Measurements from ENCODE around the gene EML6.

EML6 gene

DNA sequence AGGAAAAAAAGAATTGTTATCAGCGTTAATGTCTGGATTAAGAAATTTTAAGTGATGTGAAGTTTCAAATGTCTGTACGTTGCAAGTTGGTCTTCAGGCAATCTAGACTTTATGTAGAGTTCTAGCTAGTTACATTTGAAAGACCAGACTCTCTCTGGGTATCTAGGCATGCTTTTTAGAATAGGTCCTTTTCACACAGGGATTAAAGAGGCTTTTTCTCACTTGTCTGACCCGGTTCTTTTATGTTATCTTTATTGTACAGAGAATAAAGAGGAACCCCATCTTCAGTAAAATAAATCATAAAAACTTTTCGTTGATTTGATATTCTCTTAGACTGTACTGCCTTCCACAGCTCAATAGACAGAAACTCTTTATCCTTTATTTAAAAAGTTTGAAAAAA, 8.5 kb upstream of the EML6 start:
- H3K4me3 ChIP-seq (ENCODE audit: low read length), result no peak overlapping the region
- no peak for DNase-seq (ENCODE audit: low read depth)
- TF ChIP-seq, protein P1, sequence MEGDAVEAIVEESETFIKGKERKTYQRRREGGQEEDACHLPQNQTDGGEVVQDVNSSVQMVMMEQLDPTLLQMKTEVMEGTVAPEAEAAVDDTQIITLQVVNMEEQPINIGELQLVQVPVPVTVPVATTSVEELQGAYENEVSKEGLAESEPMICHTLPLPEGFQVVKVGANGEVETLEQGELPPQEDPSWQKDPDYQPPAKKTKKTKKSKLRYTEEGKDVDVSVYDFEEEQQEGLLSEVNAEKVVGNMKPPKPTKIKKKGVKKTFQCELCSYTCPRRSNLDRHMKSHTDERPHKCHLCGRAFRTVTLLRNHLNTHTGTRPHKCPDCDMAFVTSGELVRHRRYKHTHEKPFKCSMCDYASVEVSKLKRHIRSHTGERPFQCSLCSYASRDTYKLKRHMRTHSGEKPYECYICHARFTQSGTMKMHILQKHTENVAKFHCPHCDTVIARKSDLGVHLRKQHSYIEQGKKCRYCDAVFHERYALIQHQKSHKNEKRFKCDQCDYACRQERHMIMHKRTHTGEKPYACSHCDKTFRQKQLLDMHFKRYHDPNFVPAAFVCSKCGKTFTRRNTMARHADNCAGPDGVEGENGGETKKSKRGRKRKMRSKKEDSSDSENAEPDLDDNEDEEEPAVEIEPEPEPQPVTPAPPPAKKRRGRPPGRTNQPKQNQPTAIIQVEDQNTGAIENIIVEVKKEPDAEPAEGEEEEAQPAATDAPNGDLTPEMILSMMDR (conservative IDR thresholded peaks at IDR 0.05; ENCODE audit: low read depth, low read length), result no peak

DNA sequence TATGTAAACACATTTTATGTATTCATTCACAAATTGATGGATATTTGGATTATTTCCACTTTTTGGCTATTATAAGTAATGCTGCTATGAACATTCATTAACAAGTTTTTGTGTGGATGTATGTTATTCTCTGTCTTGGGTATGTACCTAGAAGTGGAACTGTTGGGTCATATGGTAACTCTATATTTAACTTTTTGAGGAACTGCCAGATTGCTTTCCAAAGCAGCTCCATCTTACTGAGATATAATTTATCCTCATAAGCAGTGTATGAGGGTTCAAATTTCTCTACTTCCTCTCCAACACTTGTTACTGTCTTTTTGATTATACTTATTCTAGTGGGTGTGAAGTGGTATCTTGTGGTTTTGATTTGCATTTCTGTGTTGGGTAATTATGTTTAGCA, 7.1 kb upstream of the EML6 start:
- H3K4me3 ChIP-seq (ENCODE audit: low read length), result no peak overlapping the region
- TF ChIP-seq, protein P1 (conservative IDR thresholded peaks at IDR 0.05; ENCODE audit: low read depth, low read length), result no peak

GRCh38 chr2:54720563-54720962, 2.9 kb upstream of the EML6 start:
- no peak overlapping the region for H3K4me3 ChIP-seq (ENCODE audit: low read length)
- TF ChIP-seq, protein P1 (conservative IDR thresholded peaks at IDR 0.05; ENCODE audit: low read depth, low read length), result no peak
- DNase-seq (ENCODE audit: low read depth), result no peak

More for the DNA sequence above, 7.1 kb upstream of the EML6 start:
- DNase-seq (ENCODE audit: low read depth), result no peak

DNA sequence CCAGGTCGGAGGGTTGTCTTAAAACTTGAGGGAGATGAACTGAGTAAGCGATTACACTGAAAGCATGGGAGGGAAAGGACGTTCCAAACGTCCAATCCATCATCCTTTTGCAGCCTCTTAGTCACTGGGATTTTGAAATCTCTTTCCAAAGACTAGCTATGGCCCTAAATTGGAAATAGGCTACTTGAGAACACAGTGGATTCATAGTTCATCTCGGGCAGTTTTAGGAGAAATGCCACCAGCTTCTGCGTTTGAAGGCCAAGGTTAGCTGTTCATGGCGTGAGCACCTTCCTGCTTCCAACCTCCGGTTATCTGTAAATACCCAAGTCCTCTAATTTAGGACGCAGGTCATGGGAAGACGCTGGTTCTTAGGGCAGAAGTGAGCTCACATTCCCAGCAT, 821 bp upstream of the EML6 start:
- peak overlapping the region; percentile 74 for H3K4me3 ChIP-seq (ENCODE audit: low read length)
- DNase-seq (ENCODE audit: low read depth), result no peak
- TF ChIP-seq, protein P1 (conservative IDR thresholded peaks at IDR 0.05; ENCODE audit: low read depth, low read length), result no peak

GRCh38 chr2:54723996-54724559, 616 bp downstream of the EML6 start:
- DNase-seq (ENCODE audit: low read depth), result no peak

DNA sequence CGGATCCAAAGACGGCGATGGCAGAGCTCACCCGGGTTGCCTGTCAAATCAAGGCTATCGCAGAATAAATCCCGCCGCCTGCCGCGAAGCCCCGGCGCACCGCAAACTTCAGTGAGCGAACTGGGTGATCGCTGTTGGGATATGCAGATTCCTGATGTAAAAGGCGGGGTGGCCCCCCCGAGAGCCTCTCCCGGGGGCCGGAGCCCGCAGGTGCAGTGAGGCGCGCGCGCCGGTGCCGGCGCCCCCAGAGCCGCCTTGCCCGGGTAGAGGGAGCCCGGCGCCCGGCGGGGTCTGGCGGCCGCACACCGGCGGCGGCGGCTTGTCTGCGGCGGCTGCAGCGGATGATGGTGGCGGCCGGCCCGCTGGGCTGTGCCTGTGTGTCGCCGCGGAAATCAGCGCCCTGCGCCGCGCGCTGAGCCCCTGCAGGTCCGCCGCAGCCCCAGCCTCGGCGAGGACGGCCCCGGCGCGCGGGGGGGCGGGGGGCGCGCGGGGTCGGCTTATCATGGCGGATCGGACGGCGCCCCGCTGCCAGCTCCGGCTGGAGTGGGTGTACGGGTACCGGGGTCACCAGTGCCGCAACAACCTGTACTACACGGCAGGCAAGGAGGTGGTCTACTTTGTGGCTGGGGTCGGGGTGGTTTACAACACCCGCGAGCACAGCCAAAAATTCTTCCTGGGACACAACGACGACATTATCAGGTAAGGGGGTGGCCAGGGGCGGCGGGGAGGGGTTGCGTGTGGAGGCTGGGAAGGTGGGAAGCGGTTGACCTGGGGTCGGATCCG, 1.3 kb downstream of the EML6 start:
- peak overlapping the region; percentile 74 for H3K4me3 ChIP-seq (ENCODE audit: low read length)
- DNase-seq (ENCODE audit: low read depth), result no peak
- TF ChIP-seq, protein P1 (conservative IDR thresholded peaks at IDR 0.05; ENCODE audit: low read depth, low read length), result no peak

More at GRCh38 chr2:54723996-54724559, 616 bp downstream of the EML6 start:
- H3K4me3 ChIP-seq (ENCODE audit: low read length), result peak overlapping the region; percentile 74
- TF ChIP-seq, protein P1 (conservative IDR thresholded peaks at IDR 0.05; ENCODE audit: low read depth, low read length), result no peak

All from retinal pigment epithelial cell (primary cell).